Activated T-helper 9 cell treated with anti-CD3 and anti-CD28 coated beads, Interleukin-2, amount 50 U/mL, for 16 hours (primary cell): ENCODE measurements around the gene PHYKPL.
A peak's percentile ranks its signal among the peaks of the same experiment; 100 is the strongest.

Experiments used
- DNase-seq: peaks from one replicate; pipeline ENCODE4 v3.0.0-alpha.2; 2020; ENCODE audit warnings: low read depth

The PHYKPL gene

GRCh38 chr5:178186427-178186826 is 46.2 kb downstream of the PHYKPL start:
- no peak for DNase-seq

DNA sequence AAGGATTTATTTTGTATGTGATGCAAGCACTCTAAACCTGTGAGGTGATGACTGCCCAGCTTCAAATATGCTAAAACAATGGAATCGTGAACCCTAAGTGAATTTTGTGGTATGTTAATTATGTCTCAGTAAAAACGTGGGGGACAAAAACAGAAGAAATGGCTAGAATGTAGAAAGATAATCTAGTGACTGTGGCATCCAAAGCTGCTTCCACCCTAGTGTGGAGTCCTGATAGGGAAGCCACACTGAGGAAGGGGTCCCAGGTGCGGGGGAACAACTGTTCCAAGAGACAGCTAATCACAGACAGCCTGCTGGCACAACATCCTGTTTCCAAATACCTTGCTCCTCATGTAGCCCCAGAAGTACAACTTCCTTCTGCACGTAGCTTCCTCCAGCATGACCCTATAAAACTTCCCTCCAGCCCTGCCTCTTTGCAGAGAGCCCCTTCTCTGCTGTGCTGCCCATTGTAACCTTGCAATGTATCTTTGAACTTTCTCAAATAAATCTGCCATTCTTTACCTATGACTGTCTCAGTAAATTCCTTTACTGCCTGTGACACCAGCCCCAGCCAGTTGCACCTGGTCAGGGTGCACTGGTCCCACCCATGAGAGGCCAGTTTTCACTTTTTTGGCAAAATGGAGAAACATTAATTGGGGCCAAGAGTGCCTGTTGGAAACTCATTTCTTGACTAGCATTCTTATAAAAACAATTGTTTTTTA is 50.3 kb downstream of the PHYKPL start:
- no peak for DNase-seq

GRCh38 chr5:178180141-178180863 is 52.3 kb downstream of the PHYKPL start:
- no peak for DNase-seq

GRCh38 chr5:178177569-178177968 is 55.0 kb downstream of the PHYKPL start:
- no peak for DNase-seq

GRCh38 chr5:178176791-178177190 is 55.8 kb downstream of the PHYKPL start:
- DNase-seq: no peak

DNA sequence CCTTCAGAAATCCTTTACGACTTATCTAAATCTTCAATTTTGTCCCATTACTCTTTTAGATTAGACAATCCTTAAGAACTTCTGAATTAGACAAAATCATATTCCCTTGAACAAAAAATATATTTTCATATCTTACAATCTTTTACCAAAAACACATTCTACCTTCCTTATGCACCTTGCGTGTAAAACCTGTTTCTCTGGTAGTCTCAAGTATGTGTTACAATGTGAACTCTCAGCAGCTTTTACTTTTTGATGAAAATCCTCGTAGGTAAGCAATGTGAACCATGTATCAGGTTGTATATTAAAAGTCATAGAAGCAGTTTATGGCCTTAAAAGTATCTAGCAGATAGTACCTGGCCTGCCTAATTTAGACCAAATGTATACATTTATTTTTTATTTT is 58.1 kb downstream of the PHYKPL start:
- no peak for DNase-seq

DNA sequence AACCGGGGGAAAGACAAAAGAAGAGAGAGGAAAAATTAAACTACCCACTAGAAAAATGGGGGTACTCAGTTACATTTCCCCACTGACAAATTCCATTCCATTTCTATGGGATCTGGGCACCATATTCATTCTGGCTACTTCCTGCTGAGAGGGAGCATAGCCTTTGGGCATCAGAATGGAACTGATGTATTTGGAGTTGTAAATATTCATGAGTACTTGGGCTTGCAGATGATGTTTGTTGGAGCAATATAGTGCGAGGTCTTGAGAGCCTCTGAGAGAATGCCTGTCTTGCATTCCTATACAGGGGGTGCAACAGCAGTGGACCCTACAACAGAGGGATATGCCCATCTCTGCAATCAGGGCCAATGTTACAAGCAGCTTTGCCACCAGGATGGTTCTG is 62.1 kb downstream of the PHYKPL start:
- DNase-seq: no peak

DNA sequence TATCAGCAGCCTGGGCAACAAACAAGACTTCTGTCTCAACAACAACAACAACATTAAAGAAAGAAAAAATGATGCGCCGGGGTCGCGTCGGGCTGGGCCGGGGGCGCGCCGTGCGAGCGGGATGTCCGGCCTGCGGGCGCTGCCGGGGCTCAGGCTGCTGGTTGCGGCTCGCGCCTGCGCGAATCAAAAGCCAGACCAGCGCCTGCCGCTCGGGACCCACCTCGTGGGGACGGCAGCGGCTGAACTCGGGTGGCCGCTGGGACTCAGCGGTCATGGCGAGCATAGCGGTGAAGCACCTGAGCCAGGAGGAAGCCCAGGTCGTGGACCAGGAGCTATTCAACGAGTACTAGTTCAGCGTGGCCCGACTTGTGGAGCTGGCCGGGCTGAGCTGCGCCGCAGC is 67.0 kb downstream of the PHYKPL start:
- no peak for DNase-seq

- DNase-seq: peak; percentile 87
Observed at GRCh38 chr5:178163772-178164735, 68.5 kb downstream of the PHYKPL start.

- no peak for DNase-seq
Observed at GRCh38 chr5:178162481-178162880, 70.1 kb downstream of the PHYKPL start.

DNA sequence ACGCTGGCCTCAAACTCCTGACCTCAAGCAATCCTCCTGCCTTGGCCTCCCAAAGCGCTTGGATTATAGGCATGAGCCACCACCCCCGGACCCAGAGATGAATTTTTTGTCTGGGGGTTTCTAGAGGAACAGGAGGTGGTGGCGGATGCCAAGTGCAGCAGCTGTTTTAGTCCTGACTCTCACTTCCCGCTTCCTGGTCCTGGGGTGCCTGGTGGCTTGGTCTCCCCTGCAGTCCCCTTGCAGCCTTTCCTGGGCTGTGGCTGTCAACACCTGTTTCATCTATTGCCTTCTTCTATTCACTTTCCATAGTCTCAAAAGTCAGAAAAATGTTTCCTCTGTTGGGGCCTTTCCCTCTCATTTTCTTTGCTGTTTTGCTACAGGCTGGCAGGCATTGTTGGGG is 72.4 kb downstream of the PHYKPL start:
- no peak for DNase-seq
